Measurements from ENCODE around the gene RAD18. TPM values are rescaled to one million over a fixed set of nuclear protein-coding genes. Genes with fewer than 3 reads are reported as not detected.

RAD18 gene
- total RNA-seq, 1 donor from 2014 or later: 35.4 TPM

- intact Hi-C loops (cut with DNase I): no loop called here
- Histone ChIP-seq H3K4me1 (no peaks in the 10 kb centered on the region), H3K4me3 (no peak overlapping the region), H3K9me3 (no peaks in the 10 kb centered on the region), H3K36me3 (no peaks in the 10 kb centered on the region), H3K27me3 (no peaks in the 10 kb centered on the region), H3K27ac (no peak overlapping the region)
- DNase-seq (ENCODE audit: extremely low spot score in 2 of 2): peak in 1 of 2 donors; percentile 78
- TF ChIP-seq POLR2A (IDR thresholded peaks at IDR 0.05): no peak
- TF ChIP-seq CTCF (IDR thresholded peaks at IDR 0.05): no peak
- TF ChIP-seq POLR2AphosphoS5 (IDR thresholded peaks at IDR 0.05; ENCODE audit: insufficient read depth in 1 of 2, low read depth in 1 of 2): no peak
Observed at GRCh38 chr3:8975081-8976020, 12.1 kb upstream of the RAD18 start.

- intact Hi-C loops (cut with DNase I): loop anchor here (5.0 kb wide), 2 partner anchors 93 to 328 kb away; no protein-coding TSS in a partner anchor
- peaks cover 1% of the 10 kb centered on the region for H3K27me3 ChIP-seq
- no peak for TF ChIP-seq CTCF (IDR thresholded peaks at IDR 0.05)
- no peak for TF ChIP-seq POLR2AphosphoS5 (IDR thresholded peaks at IDR 0.05; ENCODE audit: insufficient read depth in 1 of 2, low read depth in 1 of 2)
- no peak overlapping the region for H3K4me3 ChIP-seq
- no peaks in the 10 kb centered on the region for H3K9me3 ChIP-seq
- H3K4me1 ChIP-seq: no peaks in the 10 kb centered on the region
- H3K36me3 ChIP-seq: no peaks in the 10 kb centered on the region
- DNase-seq (ENCODE audit: extremely low spot score in 2 of 2): peak in 1 of 2 donors; percentile 70
- no peak overlapping the region for H3K27ac ChIP-seq
Observed at GRCh38 chr3:8974458-8974857, 11.2 kb upstream of the RAD18 start.

GRCh38 chr3:8972639-8973038 lies 9.4 kb upstream of the RAD18 start:
- no peaks in the 10 kb centered on the region for H3K9me3 ChIP-seq
- intact Hi-C loops (cut with DNase I): loop anchor here (5.0 kb wide), 2 partner anchors 95 to 330 kb away; no protein-coding TSS in a partner anchor
- no peak overlapping the region for H3K27ac ChIP-seq
- TF ChIP-seq CTCF (IDR thresholded peaks at IDR 0.05): no peak
- no peak for TF ChIP-seq POLR2AphosphoS5 (IDR thresholded peaks at IDR 0.05; ENCODE audit: insufficient read depth in 1 of 2, low read depth in 1 of 2)
- no peak for TF ChIP-seq POLR2A (IDR thresholded peaks at IDR 0.05)
- DNase-seq (ENCODE audit: extremely low spot score in 2 of 2): no peak
- H3K27me3 ChIP-seq: peaks cover 4% of the 10 kb centered on the region
- no peaks in the 10 kb centered on the region for H3K4me1 ChIP-seq
- H3K36me3 ChIP-seq: no peaks in the 10 kb centered on the region
- no peak overlapping the region for H3K4me3 ChIP-seq

- TF ChIP-seq POLR2AphosphoS5 (IDR thresholded peaks at IDR 0.05; ENCODE audit: insufficient read depth in 1 of 2, low read depth in 1 of 2) (no peak), POLR2A (IDR thresholded peaks at IDR 0.05) (no peak), CTCF (IDR thresholded peaks at IDR 0.05) (peak; percentile 96 to 98 (median 97))
- H3K27me3 ChIP-seq: peaks cover 4% of the 10 kb centered on the region
- H3K9me3 ChIP-seq: no peaks in the 10 kb centered on the region
- intact Hi-C loops (cut with DNase I): loop anchor here (5.0 kb wide), 2 partner anchors 96 to 331 kb away; no protein-coding TSS in a partner anchor
- no peaks in the 10 kb centered on the region for H3K36me3 ChIP-seq
- no peak overlapping the region for H3K4me3 ChIP-seq
- DNase-seq (ENCODE audit: extremely low spot score in 2 of 2): no peak
- no peak overlapping the region for H3K27ac ChIP-seq
- H3K4me1 ChIP-seq: no peaks in the 10 kb centered on the region
Observed at GRCh38 chr3:8970971-8971589, 7.8 kb upstream of the RAD18 start.

Measured in vagina (tissue), 2 donors.